Smooth muscle cell of the brain vasculature (primary cell): ENCODE results near the gene APOBEC3B.
"Not testable (repeated sequence)": the region's sequence is repeated elsewhere in the genome, so short reads cannot be mapped to it uniquely, and the experiment has no call there.

ENCODE experiments used
- DNase-seq: peaks from one replicate; pipeline ENCODE4 v3.0.0-alpha.2; 2012; ENCODE audit warnings: low read depth, low spot score

The APOBEC3B gene

GRCh38 chr22:39031434-39032295 lies 49.5 kb downstream of the APOBEC3B start:
- not testable (repeated sequence) for DNase-seq

DNA sequence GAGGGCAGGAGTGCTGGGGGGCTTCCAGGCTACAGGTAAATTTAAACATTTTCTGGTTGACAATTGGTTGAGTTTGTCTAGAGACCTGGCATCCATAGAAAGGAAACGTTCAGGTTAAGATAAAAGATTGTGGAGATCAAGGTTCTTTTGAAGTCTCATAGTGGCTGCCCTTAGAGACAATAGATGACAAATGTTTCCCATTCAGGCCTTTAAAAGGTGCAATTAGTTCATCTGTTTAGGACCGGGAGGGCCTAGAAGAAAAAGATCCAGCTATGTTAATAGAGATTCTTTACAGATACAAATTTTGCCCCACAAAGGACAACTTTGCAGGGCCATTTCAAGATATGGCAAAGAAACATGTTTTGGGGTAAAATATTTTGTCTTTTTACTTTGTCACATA lies 54.9 kb downstream of the APOBEC3B start:
- DNase-seq = not testable (repeated sequence)

GRCh38 chr22:39039306-39040126 lies 57.4 kb downstream of the APOBEC3B start:
- no peak for DNase-seq

GRCh38 chr22:39040155-39040537 lies 58.0 kb downstream of the APOBEC3B start:
- not testable (repeated sequence) for DNase-seq

DNA sequence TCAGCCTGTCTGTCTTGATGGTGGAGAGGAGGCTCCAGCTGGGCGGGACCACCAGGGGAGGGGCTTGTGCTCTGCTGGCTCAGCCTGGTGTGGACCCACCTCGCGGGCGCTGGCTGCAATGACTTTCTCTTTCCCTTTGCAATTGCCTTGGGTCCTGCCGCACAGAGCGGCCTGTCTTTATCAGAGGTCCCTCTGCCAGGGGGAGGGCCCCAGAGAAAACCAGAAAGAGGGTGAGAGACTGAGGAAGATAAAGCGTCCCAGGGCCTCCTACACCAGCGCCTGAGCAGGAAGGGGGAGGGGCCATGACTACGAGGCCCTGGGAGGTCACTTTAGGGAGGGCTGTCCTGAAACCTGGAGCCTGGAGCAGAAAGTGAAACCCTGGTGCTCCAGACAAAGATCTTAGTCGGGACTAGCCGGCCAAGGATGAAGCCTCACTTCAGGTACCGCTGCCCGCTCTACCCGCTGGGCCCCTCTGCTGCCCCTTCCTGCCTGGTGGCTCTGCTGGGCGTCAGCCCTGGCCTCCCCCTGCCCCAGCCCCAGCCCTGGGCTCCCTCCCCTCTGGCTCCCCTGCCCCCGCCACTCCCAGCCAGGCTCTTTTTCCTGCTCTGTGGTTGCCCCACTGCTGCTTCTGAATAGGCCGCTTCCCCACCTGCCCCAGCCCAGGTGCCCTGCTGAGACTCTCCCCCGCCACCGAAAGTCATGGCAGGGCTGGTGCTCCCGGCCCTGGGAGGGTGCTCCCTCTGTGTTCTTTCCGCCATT lies 58.6 kb downstream of the APOBEC3B start, which contains the start of gene APOBEC3F:
Gene APOBEC3F (plus strand): TSS at position 327 of the 759 bp plus-strand sequence. CDS start 97 bp downstream, at position 424.
- DNase-seq = not testable (repeated sequence)

GRCh38 chr22:39041908-39042307 lies 59.8 kb downstream of the APOBEC3B start:
- no peak for DNase-seq
